NK-92 (cell line): ENCODE results near the gene C1orf116.

Experiments
- DNase-seq: peaks from one replicate; lab custom pipeline; 2025; ENCODE audit not compliant: unreplicated experiment; lab: John Stamatoyannopoulos, UW

Gene C1orf116

DNA sequence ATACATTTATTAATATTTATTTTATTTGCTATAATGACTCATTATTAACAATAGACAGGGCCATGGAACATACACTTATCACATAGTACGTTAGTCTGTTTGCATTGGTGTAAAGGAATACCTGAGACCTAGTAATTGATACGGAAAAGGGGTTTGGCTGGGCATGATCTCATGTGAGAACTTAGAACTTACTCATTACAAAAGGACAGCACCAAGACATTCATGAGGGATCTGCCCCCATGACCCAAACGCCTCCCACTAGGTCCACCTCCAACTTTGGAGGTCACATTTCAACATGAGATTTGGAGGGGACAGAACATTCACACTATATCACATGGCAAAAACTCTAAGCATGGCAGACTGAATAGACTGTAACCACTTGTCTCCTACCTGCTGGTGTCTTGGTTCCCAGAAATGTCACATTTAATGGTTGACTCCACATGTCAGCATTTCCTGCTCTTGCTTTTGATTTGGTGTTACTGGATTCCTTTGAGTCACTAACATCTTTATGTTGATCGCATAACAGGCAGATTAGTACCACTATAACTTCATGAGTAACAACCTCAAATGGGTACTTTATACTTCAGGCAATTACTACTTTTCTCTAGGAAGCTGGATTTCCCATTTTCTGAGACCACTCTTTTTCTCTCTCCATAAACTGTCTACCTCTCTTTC, 3.5 kb upstream of the C1orf116 start:
- no peak for DNase-seq

DNA sequence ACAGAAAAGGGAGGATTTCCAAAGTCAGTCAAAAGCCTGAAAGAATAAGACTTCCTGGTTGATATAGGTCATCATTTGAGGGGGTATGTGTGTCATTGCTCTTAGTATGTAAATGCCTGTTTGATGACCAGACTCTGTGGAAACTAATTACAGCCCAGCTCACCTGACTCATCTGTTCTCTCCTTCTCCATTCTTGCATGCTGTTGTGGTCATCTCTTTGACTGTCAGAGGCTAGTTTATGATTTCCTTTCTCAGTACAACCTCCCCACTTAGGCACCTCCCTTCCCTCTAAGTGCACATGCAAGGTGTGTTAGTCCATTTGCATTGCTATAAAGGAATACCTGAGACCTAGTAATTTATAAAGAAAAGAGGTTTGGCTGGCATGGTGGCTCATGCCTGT, 2.4 kb upstream of the C1orf116 start:
- DNase-seq, result no peak

DNA sequence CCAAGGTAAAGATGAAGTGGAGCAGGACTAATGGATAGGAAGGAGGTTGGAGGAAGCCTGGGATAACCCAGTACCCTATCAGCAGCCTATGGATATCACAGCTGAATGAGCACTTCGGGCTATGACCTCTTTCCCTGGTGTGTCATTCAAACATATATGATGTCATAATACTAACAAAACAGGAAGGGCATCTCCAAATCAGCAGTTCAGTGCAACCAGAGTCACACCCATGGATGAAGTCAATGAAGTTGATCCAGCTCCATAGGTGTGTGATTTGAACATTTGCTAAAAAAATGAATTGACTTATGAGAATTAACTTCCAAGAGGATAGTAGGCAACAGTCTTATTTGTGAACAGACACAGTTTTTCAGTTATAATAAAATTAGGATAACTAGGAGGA, 1.7 kb upstream of the C1orf116 start:
- DNase-seq, result no peak

DNA sequence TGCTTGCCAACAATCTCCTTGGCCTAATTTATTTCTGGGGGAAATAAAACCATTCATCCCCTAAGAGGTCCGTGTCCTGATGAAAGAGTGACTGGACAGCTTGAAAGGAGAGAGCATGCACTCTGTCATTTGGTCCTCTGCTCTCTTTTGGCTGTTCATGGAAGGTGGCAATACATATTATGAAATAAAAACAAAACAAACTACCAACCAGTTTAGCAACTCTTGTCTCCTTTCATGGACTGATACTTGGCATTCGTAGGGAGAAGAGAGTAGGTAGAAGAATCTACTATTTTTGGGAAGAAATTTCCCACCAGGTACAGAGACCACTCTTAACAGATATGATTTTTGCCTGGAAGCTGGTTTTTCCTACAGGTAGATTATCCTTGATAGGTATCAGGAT, 746 bp upstream of the C1orf116 start:
- no peak for DNase-seq

DNA sequence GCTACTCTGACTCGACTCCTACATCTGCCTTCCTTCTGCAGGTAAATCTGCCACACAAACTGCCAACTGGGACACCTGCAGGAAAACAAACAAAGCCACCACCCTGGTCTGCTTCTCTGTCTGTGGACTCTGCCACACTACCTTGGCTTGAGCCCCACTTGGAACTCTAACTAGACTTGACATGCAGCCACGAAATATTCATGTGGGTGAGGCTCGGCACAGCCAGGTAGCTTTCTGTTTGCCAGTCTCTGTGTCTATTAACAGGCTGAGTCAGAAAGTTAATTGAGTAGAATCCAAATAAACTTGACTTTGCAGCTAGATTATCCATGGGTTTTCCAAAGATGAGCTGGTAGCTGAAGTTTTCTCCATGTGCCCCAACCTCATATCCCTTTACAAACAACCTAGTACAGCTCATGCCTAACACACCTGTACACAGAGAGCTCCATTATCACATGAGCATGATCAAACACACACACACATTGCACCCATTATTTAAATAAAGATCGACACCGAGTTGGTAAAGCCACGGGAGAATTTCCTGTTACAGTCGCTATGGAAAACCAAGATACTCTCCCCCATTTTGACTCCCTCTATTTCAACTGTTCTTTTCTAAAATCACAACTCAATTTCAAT, 808 bp downstream of the C1orf116 start:
- DNase-seq, result no peak

DNA sequence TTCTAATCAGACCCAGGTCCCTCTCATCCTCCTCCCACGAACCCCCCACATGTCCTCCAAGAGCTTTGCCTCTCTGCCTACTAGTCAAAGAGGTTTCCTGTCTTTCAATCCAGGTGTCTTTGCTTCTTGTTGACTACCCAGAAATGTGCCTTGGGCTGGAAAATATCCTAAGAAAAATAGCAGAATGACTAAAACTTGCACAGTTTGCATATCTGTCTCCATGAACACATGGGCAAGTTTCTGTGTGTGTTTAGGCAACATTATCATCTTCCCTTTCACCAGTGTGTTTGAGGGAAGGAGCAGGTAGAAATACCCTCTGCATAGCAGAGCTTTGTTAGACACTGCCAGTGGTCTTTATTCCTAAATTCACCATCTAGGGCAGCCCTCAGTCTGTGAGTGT, 1.5 kb downstream of the C1orf116 start:
- DNase-seq, result no peak

DNA sequence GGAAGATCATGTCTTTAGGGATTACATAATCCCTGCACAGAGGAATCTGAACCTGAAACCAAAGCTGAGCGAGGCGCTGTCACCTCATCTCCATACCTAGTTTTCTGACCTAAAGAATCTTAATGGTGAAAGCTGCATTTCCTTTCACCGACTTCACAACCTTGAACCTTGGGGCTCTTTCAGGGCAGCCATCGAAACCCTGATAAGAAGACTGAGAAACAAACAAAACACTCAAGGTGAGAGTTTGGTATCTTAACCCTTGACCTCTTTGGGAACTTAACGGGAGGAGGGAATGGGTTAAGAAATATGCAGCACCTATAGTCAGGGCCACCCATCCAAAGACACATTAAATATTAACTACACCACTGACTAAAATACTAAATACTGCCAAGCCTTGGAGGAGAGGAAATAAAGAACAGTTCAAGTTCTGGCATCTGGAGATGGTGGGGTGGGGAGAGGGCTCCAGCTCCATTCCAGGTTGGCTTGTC, 2.0 kb downstream of the C1orf116 start:
- DNase-seq, result no peak

DNA sequence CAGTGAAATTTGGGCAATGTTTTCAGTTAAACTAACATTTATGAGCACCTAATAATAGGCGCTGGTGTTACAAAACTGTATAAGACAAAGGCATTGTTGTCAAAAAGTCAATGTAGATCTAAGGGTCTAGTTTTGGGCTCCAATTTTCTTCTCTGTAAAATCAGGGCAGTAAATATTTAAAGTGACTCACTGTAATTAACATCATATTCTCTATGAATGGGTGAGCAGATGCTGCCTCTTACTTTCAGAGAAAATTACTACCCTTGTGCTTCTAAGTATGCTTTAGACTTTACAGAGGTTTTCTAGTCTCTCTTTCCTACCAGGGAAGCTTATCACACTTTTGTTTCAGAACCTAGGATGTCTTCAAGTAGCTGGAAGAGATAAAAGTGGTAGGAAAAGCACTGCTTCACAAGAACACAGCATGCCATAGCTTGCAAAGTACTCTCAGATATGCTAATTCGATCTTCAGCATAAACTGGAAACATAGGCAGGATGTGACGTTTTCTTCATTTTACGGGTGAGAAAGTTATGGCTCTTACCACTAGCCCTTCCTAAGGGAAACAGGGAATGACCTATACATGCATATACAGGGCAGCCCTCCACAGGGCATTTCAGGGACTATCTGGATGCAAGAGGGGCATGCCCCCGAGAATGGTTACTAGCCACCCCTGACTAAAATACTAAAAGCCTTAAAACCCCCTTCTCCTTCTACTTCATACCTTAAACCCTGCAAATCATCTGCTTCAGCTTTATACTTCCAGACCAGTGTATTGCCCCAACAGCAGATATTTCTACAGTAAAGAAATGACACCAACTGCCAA, 2.6 kb downstream of the C1orf116 start:
- DNase-seq, result no peak

DNA sequence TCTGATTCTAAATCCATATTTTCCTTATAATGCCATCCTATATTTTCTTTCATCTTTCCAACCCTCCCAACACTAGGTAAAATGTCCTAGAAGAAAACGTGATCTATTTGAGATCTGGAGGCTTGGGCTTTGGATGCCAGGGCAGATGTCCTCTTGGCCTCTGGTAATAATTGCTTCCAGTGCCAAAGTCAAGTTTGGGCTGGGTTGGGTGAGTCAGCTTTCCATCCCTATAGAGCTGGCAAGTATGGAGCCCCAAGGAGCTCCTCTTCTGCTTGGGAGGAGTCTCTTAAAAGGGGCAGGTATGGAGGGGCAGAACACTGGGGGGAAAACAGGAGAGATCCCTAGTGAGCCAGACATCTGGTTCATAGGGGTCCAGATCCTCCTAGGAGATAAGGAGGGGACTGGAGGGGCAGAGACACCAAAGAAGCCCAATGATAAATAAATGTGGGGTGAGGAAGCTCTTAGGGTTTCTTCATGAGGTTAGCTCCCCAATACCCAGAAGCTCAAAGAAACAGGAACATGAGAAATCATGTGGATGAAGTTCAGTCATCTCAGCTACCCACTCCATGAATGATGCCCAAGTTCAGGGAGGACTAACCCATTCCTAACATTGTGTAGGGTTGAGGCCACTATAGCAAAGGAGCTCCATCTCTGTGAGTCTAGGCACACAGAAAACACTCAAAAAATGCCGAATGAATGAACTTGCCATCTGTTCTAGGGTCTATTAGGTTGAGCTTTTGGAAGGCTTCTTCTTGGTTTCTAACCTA, 3.5 kb downstream of the C1orf116 start:
- no peak for DNase-seq

DNA sequence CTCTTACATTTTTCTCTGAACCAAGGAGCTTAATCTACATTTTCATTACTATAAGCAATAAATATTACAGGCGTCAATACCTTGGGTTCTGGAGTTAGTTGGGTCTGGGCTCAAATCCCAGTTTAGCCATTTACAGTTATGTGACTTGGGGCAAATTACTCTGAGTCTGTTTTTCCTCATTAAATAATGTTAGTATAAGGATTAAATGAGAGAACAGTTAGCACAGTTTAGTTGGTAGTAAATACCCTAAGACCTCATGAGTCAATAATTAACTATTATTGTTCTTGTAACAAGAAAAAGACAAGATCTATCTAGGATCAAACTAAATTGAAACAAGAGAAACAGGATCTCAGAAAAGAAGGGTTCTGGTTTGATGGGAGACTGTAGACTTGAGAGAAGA, 4.6 kb downstream of the C1orf116 start:
- no peak for DNase-seq

DNA sequence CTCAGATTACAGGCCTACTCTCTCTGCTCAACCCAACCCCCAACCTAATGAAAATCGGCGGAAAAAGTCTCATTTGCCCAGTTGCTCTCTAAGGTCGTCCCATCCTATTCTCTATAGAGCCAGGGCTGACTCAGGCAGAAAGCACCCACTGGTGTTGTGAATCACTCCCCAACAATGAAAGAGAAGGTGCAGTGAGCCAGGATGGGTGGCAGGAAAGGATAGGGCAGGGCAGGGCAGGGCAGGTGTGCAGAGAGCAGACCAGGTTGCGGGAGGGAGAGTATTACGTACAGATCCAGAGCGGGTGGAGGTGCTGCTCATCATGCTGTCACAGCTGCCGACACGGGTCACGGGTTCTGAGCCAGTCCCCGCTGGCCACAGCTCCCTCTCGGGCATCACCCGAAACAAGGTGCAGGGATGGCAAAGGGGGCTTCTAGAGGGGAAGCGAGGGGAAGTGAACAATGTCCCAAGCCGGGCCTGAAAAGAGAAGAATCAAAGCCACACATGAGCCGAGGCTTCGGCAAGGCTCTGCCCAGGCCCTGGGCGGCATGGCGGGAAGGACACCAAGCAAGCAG, 5.3 kb downstream of the C1orf116 start:
- DNase-seq, result no peak

DNA sequence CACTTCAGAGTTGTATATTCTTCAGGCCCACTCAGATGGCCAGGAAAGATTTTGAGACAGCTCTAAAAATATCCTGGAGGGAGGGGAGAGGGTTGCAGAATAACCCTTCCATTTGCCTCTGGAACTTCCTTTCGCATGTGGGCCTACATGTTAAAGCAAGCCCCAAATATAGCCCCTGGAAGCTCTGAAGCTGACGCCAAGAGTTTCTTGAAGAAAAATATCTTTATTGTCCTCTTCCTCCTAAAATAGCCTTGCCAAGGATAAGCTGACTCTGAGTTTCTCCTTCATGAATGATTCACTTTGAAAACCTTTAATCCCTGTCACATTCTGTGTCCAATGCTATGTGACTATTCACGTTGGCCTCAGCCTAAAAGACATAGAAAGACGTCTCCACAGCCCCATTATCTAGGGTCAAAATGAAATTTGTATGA, 6.4 kb downstream of the C1orf116 start:
- DNase-seq, result no peak

DNA sequence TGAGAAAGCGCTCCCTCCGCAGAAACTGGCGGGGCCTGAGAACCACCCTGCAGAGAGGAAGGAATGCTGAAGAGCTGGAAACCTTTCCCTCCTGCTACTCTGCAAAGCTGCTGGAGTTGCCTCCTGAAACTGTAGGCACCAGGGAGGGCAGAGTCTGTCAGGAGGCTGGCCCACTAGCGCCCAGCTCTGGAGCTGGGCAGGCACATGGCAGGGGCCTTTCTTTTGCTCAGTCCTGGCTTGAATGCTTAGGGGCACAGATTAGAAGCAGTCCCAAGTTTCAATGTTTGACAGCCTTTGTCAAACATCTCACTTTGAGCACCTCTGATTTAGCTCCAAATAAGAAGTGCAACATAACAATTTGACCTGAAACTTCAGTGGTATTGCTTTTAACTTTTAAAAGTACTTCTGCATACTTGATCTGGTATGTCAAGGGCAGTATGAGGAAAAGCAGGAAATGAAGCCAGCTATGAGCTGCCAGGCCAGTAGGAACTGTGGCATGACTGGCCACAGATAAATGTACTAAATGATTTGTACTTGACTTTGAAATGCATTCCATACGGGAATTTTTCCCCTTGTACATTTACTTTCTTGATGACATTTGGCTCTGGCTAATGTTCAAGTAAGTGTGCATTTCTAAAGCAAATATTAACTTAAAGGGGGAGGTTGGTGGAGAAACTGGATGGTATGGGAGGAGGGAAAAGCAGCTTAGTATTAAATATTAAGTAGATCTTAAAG, 7.2 kb downstream of the C1orf116 start:
- no peak for DNase-seq

DNA sequence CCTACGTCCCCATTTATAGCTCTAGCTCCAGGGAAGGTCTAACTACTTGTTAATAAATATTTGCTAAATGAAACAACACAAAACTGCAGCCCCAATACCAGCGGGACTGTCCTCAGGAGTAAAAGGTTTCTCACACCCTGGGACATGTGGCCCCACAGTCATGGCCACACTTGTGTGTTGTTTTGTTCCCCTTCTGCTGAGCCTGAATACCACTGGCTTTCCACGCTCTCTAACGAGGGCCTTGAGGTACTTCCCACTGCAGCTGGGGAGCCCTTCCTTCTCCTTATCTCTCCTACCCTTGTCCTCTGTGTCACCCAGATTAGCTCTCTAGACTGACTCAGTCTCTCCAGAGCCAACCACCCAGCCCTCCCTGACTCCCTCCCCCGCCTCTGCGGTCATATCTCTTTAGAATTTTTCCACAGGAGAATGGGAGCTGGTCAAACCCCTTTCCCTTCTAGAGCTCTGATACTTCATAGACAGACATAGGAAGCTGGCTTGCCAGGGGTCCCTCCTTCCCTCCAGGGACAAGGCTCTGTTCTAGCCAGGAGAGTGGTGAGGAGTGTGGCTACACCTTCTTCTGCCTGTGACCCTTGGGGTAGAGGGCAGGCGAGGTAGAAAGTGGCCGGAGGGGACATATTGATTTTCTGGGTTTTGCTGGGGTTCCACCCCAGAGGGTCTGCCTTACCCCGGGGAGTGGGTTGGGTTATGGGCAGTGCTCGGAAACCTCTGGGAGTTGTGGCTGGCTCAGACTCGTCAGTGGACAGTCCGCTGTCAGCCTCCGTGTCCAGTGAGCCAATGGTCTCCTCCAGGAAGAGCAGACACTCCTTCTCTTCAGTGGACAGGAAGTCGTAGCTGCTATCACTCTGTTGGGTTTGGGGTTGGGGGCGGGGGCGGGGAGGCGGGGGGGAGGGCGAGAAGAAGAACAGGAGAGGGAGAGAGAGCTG, 8.1 kb downstream of the C1orf116 start:
- DNase-seq, result no peak

DNA sequence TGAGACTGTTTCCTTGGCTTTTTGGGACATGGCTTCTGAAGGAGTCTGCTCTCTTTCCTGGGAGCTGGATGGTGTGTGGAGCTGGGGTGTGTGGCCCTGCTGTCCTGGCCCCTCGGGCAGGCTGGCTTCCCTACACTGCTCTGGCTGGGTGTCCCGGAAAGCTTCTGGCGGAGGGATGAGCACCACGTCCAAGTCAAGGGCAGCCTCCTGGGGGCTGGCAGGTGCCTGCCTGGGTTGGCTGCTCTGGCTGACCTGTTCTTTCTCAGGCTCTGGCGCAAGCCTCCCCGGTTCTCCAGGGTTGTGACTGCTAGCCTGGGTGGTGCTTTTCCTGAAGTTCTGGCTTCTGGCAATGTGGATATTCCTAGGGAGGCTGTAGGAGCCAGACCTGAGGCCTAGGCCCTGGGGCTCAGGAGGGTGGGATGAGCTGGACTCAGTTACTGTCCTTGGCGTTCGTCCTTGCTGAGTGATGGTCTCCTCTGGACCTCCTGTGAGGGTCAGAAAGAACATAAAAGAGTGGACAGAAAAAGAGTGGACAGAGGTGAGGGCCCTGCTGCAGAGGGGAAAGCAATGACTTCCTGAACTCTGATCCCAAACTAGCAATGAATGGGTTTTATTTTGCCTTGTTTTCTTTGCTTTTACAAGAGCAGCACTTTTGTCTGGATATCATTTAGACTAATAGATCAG, 9.4 kb downstream of the C1orf116 start:
- no peak for DNase-seq

DNA sequence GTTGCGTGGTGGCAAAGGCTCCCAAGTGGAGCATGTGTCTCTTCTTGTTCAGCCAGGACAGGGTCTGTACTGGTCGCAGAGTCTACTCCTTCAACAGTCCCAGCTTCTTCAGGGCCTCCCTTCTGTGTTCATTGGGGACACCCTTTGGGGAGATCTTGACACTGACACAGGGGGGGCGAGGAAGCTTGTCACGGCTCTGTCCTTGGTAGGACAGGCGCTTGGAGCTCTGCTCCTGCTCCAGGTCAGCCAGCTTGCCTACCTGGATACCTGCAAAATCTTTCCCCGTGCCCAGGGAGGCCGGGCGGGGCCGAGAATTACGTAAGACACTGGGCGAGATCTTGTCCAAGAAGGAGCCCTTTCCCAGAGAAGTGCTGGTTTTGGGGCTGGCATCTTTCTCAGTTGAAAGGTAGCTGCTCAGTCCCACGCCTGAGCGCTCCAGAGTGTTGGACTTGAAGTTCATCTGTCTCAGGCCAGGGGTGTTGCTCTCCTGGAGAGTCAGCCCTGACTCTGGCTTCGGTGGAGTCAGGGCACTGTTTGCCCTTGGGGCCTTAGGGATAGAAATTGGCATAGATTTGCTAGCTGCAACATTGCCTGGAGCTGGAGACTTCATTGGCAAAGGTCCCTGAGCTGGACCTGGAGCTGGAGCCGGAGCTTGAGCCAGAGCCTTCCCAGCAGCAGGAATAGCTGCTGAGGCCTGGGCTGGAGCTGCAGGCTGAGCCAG, 10.5 kb downstream of the C1orf116 start:
- DNase-seq, result no peak

DNA sequence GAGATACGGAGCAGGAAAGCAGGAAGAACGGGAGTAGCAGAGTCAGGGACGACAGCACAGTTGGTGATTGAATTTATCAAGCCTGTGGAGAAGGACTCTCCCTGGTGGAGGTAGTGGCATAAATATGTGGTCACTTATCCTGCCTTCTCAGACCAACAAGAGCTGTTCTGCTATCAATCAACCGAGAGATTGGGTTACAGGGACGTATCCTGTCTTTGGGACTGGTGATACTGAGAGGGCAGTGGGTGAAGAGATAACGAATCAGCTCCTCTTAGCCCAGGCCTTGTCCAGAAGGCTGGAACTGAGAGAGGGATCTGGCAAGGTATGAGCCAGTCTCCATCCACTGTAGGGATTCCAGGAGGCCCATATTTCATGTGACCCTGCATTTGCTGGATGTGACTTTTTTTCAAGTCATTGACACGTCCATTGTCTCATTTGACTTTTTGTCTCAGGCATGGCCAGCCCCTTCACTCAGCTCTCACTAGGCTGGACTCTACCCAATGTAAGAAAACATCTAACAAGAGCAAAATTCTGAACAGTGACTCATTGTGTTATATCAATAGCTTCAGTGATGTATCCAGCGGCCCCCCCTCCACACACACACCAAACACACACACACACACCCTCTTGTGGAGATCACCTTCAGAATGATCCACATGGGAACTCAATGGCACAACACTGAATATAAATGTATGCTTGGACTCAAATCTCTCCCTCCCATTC, 11.3 kb downstream of the C1orf116 start:
- no peak for DNase-seq
